Breast epithelium (tissue), 3 donors: ENCODE measurements around the gene LINGO1.

Experiments used
- CTCF ChIP-seq, 3 donors: fragments of 450-650 bp; IDR thresholded peaks; one replicate each; pipeline ENCODE4 v1.5.1; 2016 to 2017; ENCODE audit warnings: antibody characterized with exemption in 3 of 3, mild to moderate bottlenecking in 3 of 3, moderate library complexity in 3 of 3
- POLR2A ChIP-seq: fragments of 450-650 bp; IDR thresholded peaks from one replicate; pipeline ENCODE4 v1.6.1; 2016; ENCODE audit warnings: antibody characterized with exemption, mild to moderate bottlenecking, moderate library complexity
- POLR2AphosphoS5 ChIP-seq, 3 donors: sonication (generic); formaldehyde crosslinking; IDR thresholded peaks; one replicate each; pipeline ENCODE4 v1.6.1; 2017; ENCODE audit warnings: antibody characterized with exemption in 3 of 3

GRCh38 chr15:77659350-77660321, 26.9 kb upstream of the LINGO1 start:
- TF ChIP-seq POLR2AphosphoS5 (IDR thresholded peaks at IDR 0.05) (no peak), CTCF (IDR thresholded peaks at IDR 0.05) (no peak), POLR2A (no peak)
